Omental fat pad (tissue), 4 donors: ENCODE data around the gene CEP85L. TPM values are rescaled to one million over a fixed set of nuclear protein-coding genes. Genes with fewer than 3 reads are reported as not detected.

Experiments
- ATAC-seq: fragments of 150-250 bp; one replicate; pipeline ENCODE4 v1.9.1; 2016; ENCODE audit warnings: mild to moderate bottlenecking, moderate library complexity; ENCODE audit not compliant: low FRiP score
- DNase-seq: peaks from one replicate; pipeline ENCODE4 v3.0.0-alpha.2; 2019; ENCODE audit warnings: low spot score
- CTCF ChIP-seq, 3 donors: fragments of 450-650 bp; IDR thresholded peaks; one replicate each; pipeline ENCODE4 v1.5.1; 2016 to 2017; ENCODE audit warnings: antibody characterized with exemption in 3 of 3, mild to moderate bottlenecking in 3 of 3, moderate library complexity in 2 of 3
- total RNA-seq, 4 donors: library from RNA; depleted of rRNA; stranded (reverse); fragments of >200 nt; gene quantifications; one replicate each; pipeline ENCODE4 v1.1.0, GENCODE V29; 2016

The CEP85L gene
- total RNA-seq, 4 donors from 2014 or later = 9.7 to 22.6 (median 14.4) TPM

DNA sequence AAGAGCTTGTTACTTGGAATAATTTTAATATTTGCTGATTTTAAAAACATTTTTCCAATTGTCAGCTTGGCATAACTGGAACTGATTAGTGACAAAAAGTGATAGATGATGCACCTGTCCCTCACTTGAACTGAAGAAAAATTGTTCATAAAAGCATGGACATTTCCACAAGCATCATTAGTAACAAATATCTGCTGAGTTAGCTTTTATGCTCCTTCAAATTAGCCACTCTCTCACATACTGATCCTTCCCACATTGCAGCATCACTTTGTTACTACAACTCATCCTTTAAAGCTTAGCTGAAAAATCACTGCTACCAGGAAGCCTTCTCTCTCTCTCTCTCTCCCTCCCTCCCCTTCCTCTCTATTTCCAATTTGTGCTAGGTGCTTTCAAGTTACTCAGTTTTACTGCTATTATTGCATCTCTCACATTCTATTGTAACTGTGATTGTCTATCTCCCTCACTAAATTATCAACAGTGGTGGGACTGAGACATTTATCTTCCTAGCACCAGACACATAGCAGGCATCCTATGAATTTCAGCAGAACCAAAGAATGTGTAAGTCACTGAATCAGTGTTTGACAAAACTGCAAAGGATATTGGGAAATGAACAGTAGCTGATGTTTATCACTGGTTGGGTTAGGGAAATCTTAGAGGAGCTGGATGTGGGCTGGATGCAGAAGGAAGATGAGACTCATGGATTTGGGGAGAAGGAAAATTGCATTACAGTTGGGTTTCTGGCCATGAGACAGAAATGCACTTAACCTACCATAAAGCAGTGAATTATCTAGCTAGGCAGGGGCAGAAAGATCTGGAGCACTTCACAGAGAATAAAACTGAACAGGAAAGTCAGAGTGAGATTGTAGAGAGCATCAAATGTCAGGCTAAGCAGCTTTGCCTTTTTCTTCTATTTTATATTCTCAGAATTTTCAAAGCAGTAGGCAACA lies 231.7 kb downstream of the CEP85L start:
- no peak for DNase-seq
- TF ChIP-seq CTCF (IDR thresholded peaks at IDR 0.05) = no peak
- ATAC-seq = no peak

Other genes starting within 250 kb of the CEP85L start
- 10 to 100 TPM in 1 of 4 donors, 1 to 10 TPM in 3; 3.4 to 41.0 (median 3.8) TPM for gene PLN, start 103.3 kb downstream of the CEP85L start, total RNA-seq
- gene ASF1A, start 242.6 kb upstream of the CEP85L start, total RNA-seq = 1 to 10 TPM; 4.3 to 9.3 (median 5.7) TPM